Subcutaneous abdominal adipose tissue (tissue), 5 donors: Measurements from ENCODE around the gene FIS1.
A peak's percentile ranks its signal among the peaks of the same experiment; 100 is the strongest.

Experiments
- H3K27ac ChIP-seq: one replicate; pipeline ENCODE4 v1.7.0; 2013; ENCODE audit warnings: low read depth, mild to moderate bottlenecking, inconsistent platforms, low read length, moderate library complexity
- H3K27me3 ChIP-seq, 5 donors: one replicate each; pipeline ENCODE4 v1.7.0; 2013; ENCODE audit warnings: low read length in 5 of 5, inconsistent platforms in 1 of 5; ENCODE audit not compliant: control insufficient read depth in 5 of 5, insufficient read depth in 4 of 5
- H3K36me3 ChIP-seq, 5 donors: one replicate each; pipeline ENCODE4 v1.7.0; 2013; ENCODE audit warnings: low read length in 5 of 5; ENCODE audit not compliant: control insufficient read depth in 5 of 5, insufficient read depth in 5 of 5
- H3K4me1 ChIP-seq, 5 donors: one replicate each; pipeline ENCODE4 v1.7.0; 2013; ENCODE audit warnings: low read length in 5 of 5, mild to moderate bottlenecking in 3 of 5, moderate library complexity in 1 of 5; ENCODE audit not compliant: control insufficient read depth in 5 of 5, insufficient read depth in 5 of 5
- H3K4me3 ChIP-seq, 5 donors: one replicate each; pipeline ENCODE4 v1.7.0; 2013; ENCODE audit warnings: low read length in 5 of 5, low read depth in 1 of 5
- H3K9ac ChIP-seq, 5 donors: one replicate each; pipeline ENCODE4 v1.7.0; 2013; ENCODE audit warnings: low read length in 5 of 5, mild to moderate bottlenecking in 4 of 5, moderate library complexity in 3 of 5
- H3K9me3 ChIP-seq, 5 donors: one replicate each; pipeline ENCODE4 v1.7.0; 2013; ENCODE audit warnings: low read length in 5 of 5; ENCODE audit not compliant: control insufficient read depth in 5 of 5
- donor health status: healthy.
- donor health status: healthy.
- donor health status: healthy.
- donor health status: healthy.
- donor health status: healthy.

Gene FIS1

GRCh38 chr7:101235050-101235449 lies 9.8 kb downstream of the FIS1 start:
- H3K4me3 ChIP-seq: no peak overlapping the region
- H3K27ac ChIP-seq: no peak overlapping the region
- peaks cover 12 to 68% (median 50%) of the 10 kb centered on the region in 5 donors for H3K4me1 ChIP-seq

GRCh38 chr7:101234636-101235035 lies 10.2 kb downstream of the FIS1 start:
- Histone ChIP-seq H3K4me1 (peaks cover 12 to 64% (median 46%) of the 10 kb centered on the region in 5 donors), H3K9ac (no peak overlapping the region), H3K9me3 (no peaks in the 10 kb centered on the region), H3K36me3 (peaks cover 0 to 28% (median 2%) of the 10 kb centered on the region in 5 donors), H3K27me3 (no peaks in the 10 kb centered on the region), H3K27ac (no peak overlapping the region), H3K4me3 (no peak overlapping the region)

More at GRCh38 chr7:101235050-101235449, 9.8 kb downstream of the FIS1 start:
- Histone ChIP-seq H3K36me3 (peaks cover 0 to 30% (median 5%) of the 10 kb centered on the region in 5 donors), H3K9ac (no peak overlapping the region), H3K9me3 (no peaks in the 10 kb centered on the region), H3K27me3 (no peaks in the 10 kb centered on the region)

- no peaks in the 10 kb centered on the region for H3K27me3 ChIP-seq
- H3K9me3 ChIP-seq: no peaks in the 10 kb centered on the region
- H3K27ac ChIP-seq: no peak overlapping the region
- no peak overlapping the region for H3K4me3 ChIP-seq
- H3K4me1 ChIP-seq: peaks cover 12 to 58% (median 40%) of the 10 kb centered on the region in 5 donors
- H3K9ac ChIP-seq: no peak overlapping the region
- H3K36me3 ChIP-seq: peaks cover 0 to 26% (median 3%) of the 10 kb centered on the region in 5 donors
Observed at GRCh38 chr7:101233907-101234547, 10.9 kb downstream of the FIS1 start.

- peaks cover 0 to 37% (median 11%) of the 10 kb centered on the region in 5 donors for H3K36me3 ChIP-seq
- H3K27me3 ChIP-seq: no peaks in the 10 kb centered on the region
- H3K4me3 ChIP-seq: peak overlapping the region in 3 of 5 donors; percentile 6 to 49 (median 34)
- H3K9me3 ChIP-seq: no peaks in the 10 kb centered on the region
- peaks cover 4 to 40% (median 23%) of the 10 kb centered on the region in 5 donors for H3K4me1 ChIP-seq
- no peak overlapping the region for H3K27ac ChIP-seq
- peak overlapping the region in 1 of 5 donors; percentile 35 for H3K9ac ChIP-seq
Observed at GRCh38 chr7:101232141-101232850, 12.6 kb downstream of the FIS1 start.

GRCh38 chr7:101231644-101232043 lies 13.2 kb downstream of the FIS1 start:
- H3K27me3 ChIP-seq: no peaks in the 10 kb centered on the region
- peaks cover 1 to 34% (median 16%) of the 10 kb centered on the region in 5 donors for H3K4me1 ChIP-seq
- no peaks in the 10 kb centered on the region for H3K9me3 ChIP-seq
- H3K36me3 ChIP-seq: peaks cover 0 to 42% (median 15%) of the 10 kb centered on the region in 5 donors
- peak overlapping the region in 3 of 5 donors; percentile 6 to 49 (median 34) for H3K4me3 ChIP-seq
- H3K9ac ChIP-seq: no peak overlapping the region
- no peak overlapping the region for H3K27ac ChIP-seq

- peaks cover 0 to 64% (median 52%) of the 10 kb centered on the region in 5 donors for H3K36me3 ChIP-seq
- peaks cover 0 to 9% (median 4%) of the 10 kb centered on the region in 5 donors for H3K4me1 ChIP-seq
- no peaks in the 10 kb centered on the region for H3K27me3 ChIP-seq
- H3K9ac ChIP-seq: no peak overlapping the region
- no peak overlapping the region for H3K27ac ChIP-seq
- no peak overlapping the region for H3K4me3 ChIP-seq
- no peaks in the 10 kb centered on the region for H3K9me3 ChIP-seq
Observed at GRCh38 chr7:101226721-101227120, 18.2 kb downstream of the FIS1 start.

GRCh38 chr7:101225650-101226049 lies 19.2 kb downstream of the FIS1 start:
- H3K36me3 ChIP-seq: peaks cover 0 to 62% (median 53%) of the 10 kb centered on the region in 5 donors
- no peaks in the 10 kb centered on the region for H3K9me3 ChIP-seq

GRCh38 chr7:101223528-101223927 lies 21.4 kb downstream of the FIS1 start:
- no peaks in the 10 kb centered on the region for H3K27me3 ChIP-seq
- peaks cover 4 to 22% (median 18%) of the 10 kb centered on the region in 5 donors for H3K4me1 ChIP-seq
- H3K9me3 ChIP-seq: no peaks in the 10 kb centered on the region
- peaks cover 0 to 51% (median 47%) of the 10 kb centered on the region in 5 donors for H3K36me3 ChIP-seq
- H3K27ac ChIP-seq: no peak overlapping the region
- no peak overlapping the region for H3K4me3 ChIP-seq
- H3K9ac ChIP-seq: no peak overlapping the region

More at GRCh38 chr7:101225650-101226049, 19.2 kb downstream of the FIS1 start:
- Histone ChIP-seq H3K27me3 (no peaks in the 10 kb centered on the region), H3K27ac (no peak overlapping the region), H3K9ac (no peak overlapping the region), H3K4me3 (no peak overlapping the region), H3K4me1 (peaks cover 0 to 5% (median under 1%) of the 10 kb centered on the region in 5 donors)

- Histone ChIP-seq H3K27me3 (no peaks in the 10 kb centered on the region), H3K4me3 (no peak overlapping the region), H3K36me3 (peaks cover 0 to 43% (median 40%) of the 10 kb centered on the region in 5 donors), H3K27ac (no peak overlapping the region), H3K9ac (no peak overlapping the region), H3K4me1 (peaks cover 4 to 31% (median 22%) of the 10 kb centered on the region in 5 donors), H3K9me3 (no peaks in the 10 kb centered on the region)
Observed at GRCh38 chr7:101222275-101222830, 22.5 kb downstream of the FIS1 start.

- Histone ChIP-seq H3K9me3 (no peaks in the 10 kb centered on the region), H3K4me3 (no peak overlapping the region), H3K36me3 (peaks cover 0 to 36% (median 34%) of the 10 kb centered on the region in 5 donors), H3K4me1 (peaks cover 6 to 47% (median 36%) of the 10 kb centered on the region in 5 donors), H3K9ac (no peak overlapping the region), H3K27ac (no peak overlapping the region), H3K27me3 (no peaks in the 10 kb centered on the region)
Observed at GRCh38 chr7:101220295-101220694, 24.6 kb downstream of the FIS1 start.
